ENCODE results near the gene THAP7.
"Not testable (repeated sequence)": the region's sequence is repeated elsewhere in the genome, so short reads cannot be mapped to it uniquely, and the experiment has no call there.

Gene THAP7

DNA sequence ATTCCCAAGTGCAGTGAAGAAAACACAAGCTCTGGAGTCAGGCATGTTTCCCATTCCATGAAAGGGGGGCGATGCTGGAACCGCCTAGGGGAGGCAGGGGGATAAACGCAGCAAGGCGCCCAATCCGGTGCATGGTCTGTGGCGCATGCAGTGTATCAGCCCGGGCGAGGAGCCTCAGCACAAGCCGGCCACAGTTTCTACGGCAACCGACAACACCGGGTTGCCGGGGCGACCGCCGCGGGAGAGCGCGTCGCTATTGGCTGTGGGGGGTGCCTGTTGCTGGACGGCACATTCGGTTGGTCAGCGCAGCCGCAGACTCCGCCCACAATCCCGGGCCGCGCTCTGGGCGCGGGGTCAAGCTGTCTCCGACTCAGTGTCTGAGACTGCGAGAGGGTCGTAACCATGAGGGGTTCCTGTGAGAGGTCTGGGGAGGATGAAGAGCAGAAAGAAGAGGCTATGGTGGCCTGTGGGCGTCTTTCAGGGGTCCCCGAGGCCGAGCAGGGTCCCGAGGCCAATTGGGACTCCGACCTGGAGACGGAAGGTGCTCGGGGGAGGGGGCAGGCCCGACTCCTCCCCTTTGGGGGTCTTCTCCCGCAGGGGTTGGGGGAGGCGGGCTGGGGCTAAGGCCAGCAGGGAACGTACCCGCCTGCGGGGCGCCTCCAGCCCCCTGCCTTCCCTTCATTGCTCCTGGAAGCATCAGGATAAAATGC, 43.8 kb upstream of the THAP7 start, which contains the start of gene LRRC74B:
LRRC74B (plus strand) TSS at position 362 of the 710 bp plus-strand sequence; CDS start at position 403, 41 bp downstream.
- no peaks in the 10 kb centered on the region for H3K36me3 ChIP-seq
- no peaks in the 10 kb centered on the region for H3K9me3 ChIP-seq (ENCODE audit: severe bottlenecking)
- peak; percentile 94 for DNase-seq
- H3K27ac ChIP-seq: peak within 1 kb of the TSS; percentile 77
- peak within 1 kb of the TSS; percentile 52 for H3K4me3 ChIP-seq (ENCODE audit: low read depth, low read length)
- H3K27me3 ChIP-seq (ENCODE audit: insufficient read depth, low read depth, severe bottlenecking): no peaks in the 10 kb centered on the region
- TF ChIP-seq, protein P1, sequence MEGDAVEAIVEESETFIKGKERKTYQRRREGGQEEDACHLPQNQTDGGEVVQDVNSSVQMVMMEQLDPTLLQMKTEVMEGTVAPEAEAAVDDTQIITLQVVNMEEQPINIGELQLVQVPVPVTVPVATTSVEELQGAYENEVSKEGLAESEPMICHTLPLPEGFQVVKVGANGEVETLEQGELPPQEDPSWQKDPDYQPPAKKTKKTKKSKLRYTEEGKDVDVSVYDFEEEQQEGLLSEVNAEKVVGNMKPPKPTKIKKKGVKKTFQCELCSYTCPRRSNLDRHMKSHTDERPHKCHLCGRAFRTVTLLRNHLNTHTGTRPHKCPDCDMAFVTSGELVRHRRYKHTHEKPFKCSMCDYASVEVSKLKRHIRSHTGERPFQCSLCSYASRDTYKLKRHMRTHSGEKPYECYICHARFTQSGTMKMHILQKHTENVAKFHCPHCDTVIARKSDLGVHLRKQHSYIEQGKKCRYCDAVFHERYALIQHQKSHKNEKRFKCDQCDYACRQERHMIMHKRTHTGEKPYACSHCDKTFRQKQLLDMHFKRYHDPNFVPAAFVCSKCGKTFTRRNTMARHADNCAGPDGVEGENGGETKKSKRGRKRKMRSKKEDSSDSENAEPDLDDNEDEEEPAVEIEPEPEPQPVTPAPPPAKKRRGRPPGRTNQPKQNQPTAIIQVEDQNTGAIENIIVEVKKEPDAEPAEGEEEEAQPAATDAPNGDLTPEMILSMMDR (IDR thresholded peaks at IDR 0.05; ENCODE audit: low read depth, low read length): no peak

DNA sequence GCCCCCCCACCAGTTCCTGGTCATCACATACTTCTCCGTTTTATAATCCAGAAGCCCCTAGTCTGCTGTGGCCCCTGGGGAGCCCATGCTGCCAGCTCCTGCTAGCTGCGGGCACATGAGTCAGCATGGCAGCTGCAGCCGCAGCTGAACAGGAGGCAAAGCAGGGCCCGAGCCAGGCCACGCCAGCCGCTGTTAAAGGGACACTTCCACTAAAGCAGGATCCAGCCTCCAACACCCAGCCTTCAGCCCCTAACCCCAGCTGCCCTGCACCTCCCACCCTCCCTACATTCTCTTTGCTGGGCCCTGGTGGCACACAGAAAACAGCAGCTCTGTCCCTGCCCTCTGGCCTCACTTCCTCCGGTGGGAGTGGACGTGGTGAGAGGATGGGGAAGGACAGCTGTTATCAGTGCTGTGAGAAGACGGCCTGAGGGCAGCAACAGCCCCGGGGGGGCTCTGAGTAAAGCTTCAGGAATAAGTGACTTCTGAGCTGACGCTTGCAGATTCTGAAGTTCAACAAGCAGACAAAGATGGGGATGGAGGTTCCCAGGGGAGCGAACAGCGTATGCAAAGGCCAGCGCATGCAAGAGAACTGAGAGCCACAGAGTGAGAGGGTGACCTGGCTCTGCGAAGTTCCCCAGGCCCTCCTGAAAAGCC, 43.1 kb upstream of the THAP7 start:
- Histone ChIP-seq H3K36me3 (no peaks in the 10 kb centered on the region), H3K27ac (no peak overlapping the region; the same call in 1 of the 2 replicates), H3K27me3 (ENCODE audit: insufficient read depth, low read depth, severe bottlenecking) (no peaks in the 10 kb centered on the region), H3K4me3 (ENCODE audit: low read depth, low read length) (peak overlapping the region; percentile 52), H3K9me3 (ENCODE audit: severe bottlenecking) (no peaks in the 10 kb centered on the region)
- DNase-seq: no peak
- TF ChIP-seq, protein P1 (IDR thresholded peaks at IDR 0.05; ENCODE audit: low read depth, low read length): no peak

DNA sequence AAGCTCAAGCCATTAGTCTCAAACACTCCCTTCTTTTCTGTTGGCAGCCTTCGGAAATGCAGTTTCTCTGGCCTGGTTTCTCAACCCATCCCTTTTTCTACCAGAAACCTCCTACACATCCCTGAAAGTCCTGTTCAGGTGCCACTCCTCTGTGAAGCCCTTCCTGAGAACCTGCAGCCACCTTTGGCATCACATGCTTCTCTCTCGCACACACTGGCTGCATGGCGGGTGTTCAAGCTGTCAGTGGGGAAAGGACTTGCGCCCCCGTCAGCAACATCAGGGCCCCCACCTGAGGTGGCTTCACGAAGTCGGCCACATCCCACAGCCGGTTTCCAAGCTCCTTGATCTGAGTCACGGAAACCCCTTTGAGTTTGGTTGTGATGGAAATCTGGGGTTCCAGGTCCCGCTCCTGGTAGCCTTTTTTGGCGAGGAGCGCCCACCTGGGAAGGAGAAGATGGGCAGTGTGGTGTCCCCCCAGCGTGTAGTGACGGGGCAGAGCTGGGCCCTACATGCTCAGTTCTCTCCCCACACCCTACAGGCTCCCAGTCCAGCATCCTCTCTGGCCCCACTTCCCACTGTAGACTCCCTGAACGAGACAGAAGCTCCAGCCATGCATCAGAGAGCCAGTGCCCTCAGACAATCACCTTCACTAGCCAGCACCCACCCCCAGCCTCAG, 42.1 kb upstream of the THAP7 start:
- TF ChIP-seq, protein P1 (IDR thresholded peaks at IDR 0.05; ENCODE audit: low read depth, low read length): no peak
- H3K27ac ChIP-seq: no peak overlapping the region
- H3K9me3 ChIP-seq (ENCODE audit: severe bottlenecking): no peaks in the 10 kb centered on the region
- no peak overlapping the region for H3K4me3 ChIP-seq (ENCODE audit: low read depth, low read length)
- no peak for DNase-seq
- H3K27me3 ChIP-seq (ENCODE audit: insufficient read depth, low read depth, severe bottlenecking): no peaks in the 10 kb centered on the region
- H3K36me3 ChIP-seq: no peaks in the 10 kb centered on the region

DNA sequence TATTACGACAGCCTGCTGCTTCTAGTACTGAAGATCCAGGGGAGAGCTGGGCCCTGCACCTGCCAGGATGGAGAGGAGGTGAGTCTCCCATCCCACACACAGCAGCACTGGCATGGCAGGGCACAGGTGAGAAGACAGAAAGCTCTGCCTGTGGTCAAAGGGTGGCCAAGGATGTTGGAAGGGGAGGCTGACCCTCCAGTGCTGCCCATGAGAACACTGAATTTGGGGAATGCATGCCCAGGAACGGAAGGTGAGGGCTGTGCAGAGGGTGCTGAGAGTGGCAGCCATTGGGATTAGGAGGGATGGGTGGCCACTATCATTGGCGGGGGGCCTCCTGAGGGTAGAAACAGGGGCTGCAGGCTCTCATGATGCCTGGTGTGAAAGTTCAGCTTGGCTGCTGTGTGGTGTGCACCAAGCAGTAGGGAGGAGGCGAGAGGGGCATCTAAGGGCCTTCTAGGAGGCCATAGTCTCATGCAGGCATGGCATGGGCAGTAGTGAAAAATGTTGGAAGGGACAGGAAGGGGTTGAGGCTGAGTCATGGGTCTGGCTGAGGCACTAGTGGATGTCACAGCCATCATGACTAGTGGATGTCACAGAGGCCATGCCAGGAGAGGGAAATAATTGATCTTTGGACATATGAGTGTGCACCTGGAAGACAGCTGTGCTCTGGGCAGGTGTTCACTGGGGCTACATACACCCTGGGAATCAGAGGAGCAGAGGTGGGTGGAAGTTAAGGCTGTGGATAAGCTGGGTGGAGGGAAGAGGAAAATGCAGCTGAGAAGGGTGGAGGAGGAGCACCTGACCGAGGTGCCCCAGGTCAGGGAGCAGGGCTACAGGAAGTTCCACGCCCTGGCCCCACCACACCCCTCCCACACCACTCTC, 41.3 kb upstream of the THAP7 start:
- no peaks in the 10 kb centered on the region for H3K27me3 ChIP-seq (ENCODE audit: insufficient read depth, low read depth, severe bottlenecking)
- no peak overlapping the region for H3K4me3 ChIP-seq (ENCODE audit: low read depth, low read length)
- no peak for DNase-seq
- no peak overlapping the region for H3K27ac ChIP-seq
- H3K36me3 ChIP-seq: no peaks in the 10 kb centered on the region
- no peaks in the 10 kb centered on the region for H3K9me3 ChIP-seq (ENCODE audit: severe bottlenecking)
- TF ChIP-seq, protein P1 (IDR thresholded peaks at IDR 0.05; ENCODE audit: low read depth, low read length): no peak

DNA sequence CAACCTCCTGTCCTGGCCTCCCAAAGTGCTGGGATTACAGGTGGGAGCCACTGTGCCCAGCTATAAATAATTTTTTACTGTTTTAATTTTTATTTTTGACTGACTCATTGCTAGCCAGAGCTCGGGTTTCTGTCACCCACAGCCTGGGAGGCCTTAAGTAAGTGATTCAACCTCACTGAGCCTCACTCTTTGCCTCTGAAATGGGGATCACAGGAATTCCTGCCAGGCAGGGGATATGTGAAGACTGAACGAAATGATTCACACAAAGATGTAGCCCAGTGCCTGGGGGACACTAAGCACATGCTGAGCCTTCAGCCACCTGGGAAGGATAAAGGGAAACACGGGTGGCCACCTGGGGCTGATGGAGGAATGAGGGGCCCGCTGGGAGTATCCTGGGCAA, 40.0 kb upstream of the THAP7 start:
- TF ChIP-seq, protein P1 (IDR thresholded peaks at IDR 0.05; ENCODE audit: low read depth, low read length): no peak
- Histone ChIP-seq H3K36me3 (no peaks in the 10 kb centered on the region), H3K27ac (no peak overlapping the region), H3K27me3 (ENCODE audit: insufficient read depth, low read depth, severe bottlenecking) (no peaks in the 10 kb centered on the region), H3K4me3 (ENCODE audit: low read depth, low read length) (no peak overlapping the region), H3K9me3 (ENCODE audit: severe bottlenecking) (no peaks in the 10 kb centered on the region)
- no peak for DNase-seq

DNA sequence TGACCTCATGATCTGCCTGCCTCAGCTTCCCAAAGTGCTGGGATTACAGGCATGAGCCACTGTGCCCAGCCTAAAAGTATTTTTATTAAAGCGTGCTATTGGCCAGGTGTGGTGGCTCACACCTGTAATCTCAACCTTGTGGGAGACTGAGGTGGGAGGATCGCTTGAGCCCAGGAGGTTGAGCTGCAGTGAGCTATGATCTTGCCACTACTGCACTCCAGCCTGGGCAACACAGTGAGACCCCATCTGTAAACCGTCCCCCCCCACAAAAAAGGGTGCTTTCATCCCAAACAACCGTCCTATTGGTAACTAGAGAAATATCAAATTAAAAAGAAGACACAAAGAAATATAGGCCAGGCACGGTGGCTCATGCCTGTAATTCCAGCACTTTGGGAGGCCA, 37.2 kb upstream of the THAP7 start:
- H3K36me3 ChIP-seq; DNase-seq; H3K27me3 ChIP-seq (ENCODE audit: insufficient read depth, low read depth, severe bottlenecking); H3K4me3 ChIP-seq (ENCODE audit: low read depth, low read length); H3K9me3 ChIP-seq (ENCODE audit: severe bottlenecking); H3K27ac ChIP-seq: not testable (repeated sequence)

Measured in WERI-Rb-1 (cell line).